Embryonic facial prominence (tissue), 1 donor: Measurements from ENCODE around the gene ANO9.

Experiments used
- DNase-seq: peaks from one replicate; pipeline ENCODE4 v3.0.0-alpha.2; 2016; ENCODE audit errors: extremely low spot score

The ANO9 gene

GRCh38 chr11:441418-442274 is at the start of gene ANO9:
TSS of gene ANO9 (minus strand) at chr11:442011. CDS start at chr11:441926, 85 bp downstream.
- DNase-seq = no peak

GRCh38 chr11:491358-491757 is 49.5 kb upstream of the ANO9 start:
- no peak for DNase-seq

- DNase-seq = no peak
These were observed 49.1 kb upstream of the ANO9 start for GRCh38 chr11:490930-491260.

GRCh38 chr11:490186-490929 is 48.5 kb upstream of the ANO9 start:
- no peak for DNase-seq

- DNase-seq = no peak
These were observed 47.9 kb upstream of the ANO9 start for GRCh38 chr11:489610-490185.

- DNase-seq = no peak
These were observed 47.2 kb upstream of the ANO9 start for GRCh38 chr11:488992-489391.

GRCh38 chr11:488579-488978 is 46.8 kb upstream of the ANO9 start:
- DNase-seq = no peak

GRCh38 chr11:488062-488461 is 46.3 kb upstream of the ANO9 start:
- no peak for DNase-seq

GRCh38 chr11:487571-488021 is 45.8 kb upstream of the ANO9 start:
- DNase-seq = no peak

- no peak for DNase-seq
These were observed 44.4 kb upstream of the ANO9 start for GRCh38 chr11:486189-486588.

GRCh38 chr11:484616-485015 is 42.8 kb upstream of the ANO9 start:
- no peak for DNase-seq

GRCh38 chr11:479311-479710 is 37.5 kb upstream of the ANO9 start:
- no peak for DNase-seq

GRCh38 chr11:477052-477715 is 35.4 kb upstream of the ANO9 start:
- no peak for DNase-seq

- DNase-seq = no peak
These were observed 34.6 kb upstream of the ANO9 start for GRCh38 chr11:476416-476815.

- DNase-seq = no peak
These were observed 34.1 kb upstream of the ANO9 start for GRCh38 chr11:475941-476340.

GRCh38 chr11:474914-475506 is 33.2 kb upstream of the ANO9 start:
- no peak for DNase-seq

GRCh38 chr11:473962-474785 is 32.4 kb upstream of the ANO9 start:
- DNase-seq = no peak

- no peak for DNase-seq
These were observed 31.6 kb upstream of the ANO9 start for GRCh38 chr11:473415-473814.

GRCh38 chr11:472816-473215 is 31.0 kb upstream of the ANO9 start:
- DNase-seq = no peak

- DNase-seq = no peak
These were observed 30.5 kb upstream of the ANO9 start for GRCh38 chr11:472272-472671.
